WTC11 (cell line): ENCODE results near the gene CDYL. TPM values are rescaled to one million over a fixed set of nuclear protein-coding genes. Genes with fewer than 3 reads are reported as not detected.

Experiments used
- ATAC-seq: fragments of 200-7000 bp; cut with Tn5 transposase; 2 replicates; pipeline ENCODE4 v1.10.0; 2021; ENCODE audit warnings: mild to moderate bottlenecking, moderate library complexity
- CTCF ChIA-PET: fragments of 300-600 bp; sonication (Branson Sonifier 250); formaldehyde crosslinking; loops from one replicate; lab custom pipeline; 2021; ENCODE audit warnings: antibody characterized with exemption; lab: Charles Lee
- POLR2A ChIA-PET: fragments of 350-600 bp; sonication (Branson Sonifier 250); formaldehyde crosslinking; loops from one replicate; lab custom pipeline; 2021; ENCODE audit warnings: antibody characterized with exemption; lab: Charles Lee
- DNase-seq: peaks from one replicate; pipeline ENCODE4 v3.0.0; 2021; ENCODE audit warnings: low spot score
- H3K27ac Mint-ChIP-seq: 2 replicates; pipeline ENCODE4 v1.8.0; 2021; ENCODE audit warnings: mixed read lengths
- H3K27me3 Mint-ChIP-seq: 2 replicates; pipeline ENCODE4 v1.8.0; 2021; ENCODE audit warnings: low read depth, mild to moderate bottlenecking, moderate library complexity, mixed read lengths
- H3K36me3 Mint-ChIP-seq: 2 replicates; pipeline ENCODE4 v1.8.0; 2021; ENCODE audit warnings: mixed read lengths
- H3K4me1 Mint-ChIP-seq: 2 replicates; pipeline ENCODE4 v1.8.0; 2022; ENCODE audit warnings: mixed read lengths
- H3K4me3 Mint-ChIP-seq: 2 replicates; pipeline ENCODE4 v1.8.0; 2021; ENCODE audit warnings: mild to moderate bottlenecking, moderate library complexity, mixed read lengths
- H3K9me3 Mint-ChIP-seq: 2 replicates; pipeline ENCODE4 v1.8.0; 2021; ENCODE audit warnings: mixed read lengths
- AR ChIP-seq: fragments of 250-450 bp; sonication (Bioruptor Pico); IDR thresholded peaks from 2 replicates; pipeline ENCODE4 v1.9.0; 2021; ENCODE audit warnings: mild to moderate bottlenecking
- EMX1 ChIP-seq: fragments of 250-450 bp; sonication (Bioruptor Pico); IDR thresholded peaks from 2 replicates; pipeline ENCODE4 v1.8.0; 2021; ENCODE audit warnings: mild to moderate bottlenecking
- MYBL2 ChIP-seq: sonication (generic); formaldehyde crosslinking; IDR thresholded peaks from 2 replicates; pipeline ENCODE4 v1.8.1; 2023; ENCODE audit warnings: mild to moderate bottlenecking, moderate library complexity, missing genetic modification reagents
- NFYB ChIP-seq: sonication (generic); formaldehyde crosslinking; conservative IDR thresholded peaks from 2 replicates; pipeline ENCODE4 v1.8.0; 2022; ENCODE audit warnings: low read depth, missing genetic modification reagents
- PREB ChIP-seq: sonication (generic); formaldehyde crosslinking; IDR thresholded peaks from 2 replicates; pipeline ENCODE4 v1.8.1; 2022; ENCODE audit warnings: mild to moderate bottlenecking, missing genetic modification reagents, moderate library complexity, borderline replicate concordance
- PRRX2 ChIP-seq: fragments of 250-450 bp; sonication (Bioruptor Pico); IDR thresholded peaks from 2 replicates; pipeline ENCODE4 v1.8.0; 2021; ENCODE audit warnings: mild to moderate bottlenecking
- RELA ChIP-seq: sonication (generic); formaldehyde crosslinking; IDR thresholded peaks from 2 replicates; pipeline ENCODE4 v1.8.1; 2022; ENCODE audit warnings: missing genetic modification reagents, mild to moderate bottlenecking, borderline replicate concordance
- SP1 ChIP-seq: sonication (generic); formaldehyde crosslinking; conservative IDR thresholded peaks from 2 replicates; pipeline ENCODE4 v1.8.1; 2022; ENCODE audit warnings: missing genetic modification reagents
- STAT6 ChIP-seq: sonication (generic); formaldehyde crosslinking; conservative IDR thresholded peaks from 2 replicates; pipeline ENCODE4 v1.8.1; 2023; ENCODE audit warnings: mild to moderate bottlenecking, low read depth, missing genetic modification reagents, moderate library complexity
- TCF7 ChIP-seq: sonication (generic); formaldehyde crosslinking; IDR thresholded peaks from 2 replicates; pipeline ENCODE4 v1.8.0; 2022; ENCODE audit warnings: mild to moderate bottlenecking, low read depth, missing genetic modification reagents, moderate library complexity
- TEAD4 ChIP-seq: sonication (generic); formaldehyde crosslinking; IDR thresholded peaks from 2 replicates; pipeline ENCODE4 v1.8.0; 2022; ENCODE audit warnings: mild to moderate bottlenecking, missing genetic modification reagents
- TP53 ChIP-seq: sonication (generic); formaldehyde crosslinking; IDR thresholded peaks from 2 replicates; pipeline ENCODE4 v1.8.1; 2023; ENCODE audit warnings: mild to moderate bottlenecking, missing genetic modification reagents
- USF2 ChIP-seq: sonication (generic); formaldehyde crosslinking; IDR thresholded peaks from 2 replicates; pipeline ENCODE4 v1.8.1; 2023; ENCODE audit warnings: mild to moderate bottlenecking, missing genetic modification reagents, moderate library complexity
- ZMAT4 ChIP-seq: fragments of 250-450 bp; sonication (Bioruptor Pico); IDR thresholded peaks from 2 replicates; pipeline ENCODE4 v1.9.0; 2021; ENCODE audit warnings: mild to moderate bottlenecking
- ZNF219 ChIP-seq: sonication (generic); formaldehyde crosslinking; IDR thresholded peaks from 2 replicates; pipeline ENCODE4 v1.8.0; 2023; ENCODE audit warnings: missing genetic modification reagents, mild to moderate bottlenecking, borderline replicate concordance
- ZNF317 ChIP-seq: sonication (generic); formaldehyde crosslinking; IDR thresholded peaks from 2 replicates; pipeline ENCODE4 v1.8.1; 2023; ENCODE audit warnings: low read depth, mild to moderate bottlenecking, moderate library complexity, missing genetic modification reagents, borderline replicate concordance
- ZNF396 ChIP-seq: fragments of 250-450 bp; sonication (Bioruptor Pico); IDR thresholded peaks from 2 replicates; pipeline ENCODE4 v1.8.0; 2021; ENCODE audit warnings: mild to moderate bottlenecking, moderate library complexity, borderline replicate concordance
- ZNF423 ChIP-seq: fragments of 250-450 bp; sonication (Bioruptor Pico); IDR thresholded peaks from 2 replicates; pipeline ENCODE4 v2.1.2; 2022; ENCODE audit warnings: mild to moderate bottlenecking, moderate library complexity
- ZNF532 ChIP-seq: fragments of 250-450 bp; sonication (Bioruptor Pico); IDR thresholded peaks from 2 replicates; pipeline ENCODE4 v1.9.0; 2021; ENCODE audit warnings: mild to moderate bottlenecking, borderline replicate concordance
- total RNA-seq: library from RNA; stranded (reverse); gene quantifications from 3 replicates; pipeline ENCODE4 v1.2.3, GENCODE V29; 2021

The CDYL gene
- total RNA-seq, 1 experiment from 2014 or later: 92.0 TPM

- ATAC-seq: no peak
- H3K4me3 Mint-ChIP-seq: no peak overlapping the region
- no peaks in the 10 kb centered on the region for H3K9me3 Mint-ChIP-seq
- TF ChIP-seq AR (CRISPR knock-in tag) (no peak), EMX1 (CRISPR knock-in tag) (no peak), NFYB (CRISPR knock-in tag) (no peak), PREB (CRISPR knock-in tag) (no peak), SP1 (no peak), TEAD4 (CRISPR knock-in tag) (no peak), ZNF317 (no peak), RELA (CRISPR knock-in tag) (no peak), STAT6 (CRISPR knock-in tag) (no peak), PRRX2 (CRISPR knock-in tag) (no peak), ZMAT4 (CRISPR knock-in tag) (no peak), ZNF532 (CRISPR knock-in tag) (no peak), ZNF423 (CRISPR knock-in tag) (no peak), ZNF396 (CRISPR knock-in tag) (no peak), TP53 (CRISPR knock-in tag) (no peak), TCF7 (no peak), USF2 (CRISPR knock-in tag) (no peak), MYBL2 (CRISPR knock-in tag) (no peak), ZNF219 (no peak)
- no peak overlapping the region for H3K27ac Mint-ChIP-seq
- POLR2A ChIA-PET: no interaction called here
- CTCF ChIA-PET: interaction anchor here (0.6 to 1.5 kb wide), 3 partner anchors 55 to 104 kb away, joined by 3 to 4 read pairs (median 3); no protein-coding TSS in a partner anchor
- peaks cover 42% of the 10 kb centered on the region for H3K4me1 Mint-ChIP-seq
- no peak for DNase-seq
- peaks cover 49% of the 10 kb centered on the region for H3K36me3 Mint-ChIP-seq
- no peaks in the 10 kb centered on the region for H3K27me3 Mint-ChIP-seq
These were observed 177.2 kb downstream of the CDYL start for GRCh38 chr6:4953440-4953839.
